Measurements from ENCODE around the gene CNPY4.
"Not testable (repeated sequence)": the region's sequence is repeated elsewhere in the genome, so short reads cannot be mapped to it uniquely, and the experiment has no call there.

The CNPY4 gene

DNA sequence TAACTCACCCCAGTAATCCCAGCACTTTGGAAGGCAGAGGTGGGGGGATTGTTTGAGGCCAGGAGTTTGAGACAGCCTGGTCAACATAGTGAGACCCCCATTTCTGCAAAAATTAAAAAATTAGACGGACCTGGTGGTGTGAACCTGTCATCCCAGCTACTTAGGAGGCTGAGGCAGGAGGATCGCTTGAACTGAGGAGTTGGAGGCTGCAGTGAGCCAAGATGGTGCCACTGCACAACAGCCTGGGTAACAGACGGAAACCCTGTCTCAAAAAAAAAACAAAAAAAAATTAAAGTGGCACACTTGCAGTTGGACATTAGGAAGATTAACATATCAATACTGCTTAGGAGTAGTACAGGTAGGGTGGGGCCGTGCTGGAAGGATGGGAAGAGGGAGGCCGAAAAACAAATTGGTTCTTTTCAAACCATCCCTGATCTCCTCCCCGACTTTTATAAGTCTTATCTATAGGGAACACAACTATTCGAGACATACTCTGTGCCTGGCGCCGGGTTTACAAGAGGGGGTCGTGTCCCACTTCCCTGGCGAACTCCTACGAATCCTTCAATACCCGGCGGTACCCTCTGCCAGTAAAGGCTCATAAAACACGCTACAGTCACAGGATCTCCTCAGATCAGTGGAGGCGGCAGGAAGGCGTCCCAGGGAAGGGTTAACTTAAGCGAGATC lies 904 bp upstream of the CNPY4 start:
- Mint-ChIP-seq H3K9me3 (no peaks in the 10 kb centered on the region), H3K27me3 (no peaks in the 10 kb centered on the region), H3K36me3 (peaks cover 24% of the 10 kb centered on the region), H3K4me3 (peak overlapping the region; percentile 90), H3K4me1 (peaks cover 38% of the 10 kb centered on the region), H3K27ac (peak overlapping the region; percentile 95)
- DNase-seq = no peak
- CTCF ChIA-PET = no interaction called here

DNA sequence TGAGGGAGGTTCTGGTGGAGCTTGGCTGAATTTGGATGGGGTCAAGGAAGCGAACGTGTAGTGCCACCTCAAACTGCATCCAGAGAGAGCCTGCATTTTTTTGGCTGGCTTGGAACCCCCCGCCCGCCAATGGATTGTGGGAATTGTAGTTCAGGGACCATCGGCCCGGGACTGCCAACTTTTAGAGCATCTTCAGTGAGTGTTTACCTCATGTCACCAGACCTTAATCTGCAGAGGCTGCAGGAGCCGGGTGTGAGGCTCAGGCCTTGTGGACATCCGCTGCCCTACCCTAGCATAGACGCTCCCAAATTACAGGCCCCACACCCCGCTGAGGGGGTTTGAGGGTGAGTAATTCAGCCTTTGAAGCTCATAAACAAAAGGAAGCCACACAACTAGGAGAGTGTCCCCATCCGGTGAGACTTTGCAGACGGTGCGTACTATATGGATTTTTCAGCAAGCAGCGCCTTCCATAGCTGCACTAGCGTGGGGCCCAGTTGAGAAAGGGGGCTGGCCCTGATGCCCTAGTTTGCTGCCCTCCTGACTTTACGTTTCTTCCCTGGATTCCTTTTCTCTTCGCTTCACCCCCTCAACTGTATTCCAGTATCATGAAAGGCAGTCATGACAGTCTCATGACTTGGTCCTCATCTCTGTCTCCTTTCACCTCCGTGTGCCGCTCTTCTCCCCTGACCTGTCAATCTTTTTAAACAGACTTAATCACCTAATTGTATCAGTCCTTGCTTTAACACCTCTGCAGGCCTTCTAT lies 717 bp downstream of the CNPY4 start:
- Mint-ChIP-seq H3K27me3 (no peaks in the 10 kb centered on the region), H3K9me3 (no peaks in the 10 kb centered on the region), H3K27ac (peak overlapping the region; percentile 95), H3K4me1 (peaks cover 48% of the 10 kb centered on the region), H3K4me3 (peak overlapping the region; percentile 90), H3K36me3 (peaks cover 29% of the 10 kb centered on the region)
- peak; percentile 83 for DNase-seq
- CTCF ChIA-PET = interaction anchor here (0.6 to 1.3 kb wide), 5 partner anchors 9 to 330 kb away, joined by 3 to 4 read pairs (median 3); no protein-coding TSS in a partner anchor

DNA sequence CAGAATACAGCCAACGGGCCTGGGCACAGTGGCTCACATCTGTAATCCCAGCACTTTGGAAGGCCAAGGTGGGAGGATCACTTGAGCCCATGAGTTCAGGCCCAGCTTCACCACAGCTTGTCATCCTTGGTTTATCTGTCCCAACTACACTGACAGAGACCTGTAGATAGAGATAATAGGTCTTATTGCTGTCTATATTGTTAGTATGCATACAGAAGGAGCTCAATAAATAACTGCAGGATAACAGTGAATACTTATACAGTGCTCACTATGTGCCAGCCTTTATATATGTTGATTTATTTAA lies 1.3 kb downstream of the CNPY4 start:
- CTCF ChIA-PET = interaction anchor here (1.0 to 1.3 kb wide), 4 partner anchors 9 to 38 kb away, joined by 3 read pairs; no protein-coding TSS in a partner anchor
- Mint-ChIP-seq H3K4me1 (peaks cover 54% of the 10 kb centered on the region), H3K27ac (peak overlapping the region; percentile 95), H3K36me3 (peaks cover 28% of the 10 kb centered on the region), H3K9me3 (no peaks in the 10 kb centered on the region), H3K27me3 (no peaks in the 10 kb centered on the region), H3K4me3 (peak overlapping the region; percentile 90)
- no peak for DNase-seq

DNA sequence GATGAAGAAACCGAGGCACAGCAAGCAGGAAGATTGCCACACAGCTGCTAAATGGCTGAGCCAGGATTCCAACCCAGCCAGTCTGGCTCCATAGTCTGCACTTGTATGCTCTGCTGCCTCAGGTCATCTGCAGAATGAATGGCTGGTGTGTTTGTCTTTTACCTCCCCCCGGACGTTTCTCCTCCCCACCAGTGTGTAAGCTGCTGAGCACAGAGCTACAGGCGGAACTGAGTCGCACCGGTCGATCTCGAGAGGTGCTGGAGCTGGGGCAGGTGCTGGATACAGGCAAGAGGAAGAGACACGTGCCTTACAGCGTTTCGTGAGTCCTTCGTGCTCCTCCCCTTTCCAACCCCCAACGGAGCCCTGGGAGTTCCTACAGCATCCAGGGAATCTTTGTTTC lies 2.6 kb downstream of the CNPY4 start:
- H3K9me3 Mint-ChIP-seq = no peaks in the 10 kb centered on the region
- peaks cover 61% of the 10 kb centered on the region for H3K4me1 Mint-ChIP-seq
- H3K27ac Mint-ChIP-seq = no peak overlapping the region
- CTCF ChIA-PET = no interaction called here
- no peaks in the 10 kb centered on the region for H3K27me3 Mint-ChIP-seq
- DNase-seq = no peak
- H3K36me3 Mint-ChIP-seq = peaks cover 25% of the 10 kb centered on the region
- no peak overlapping the region for H3K4me3 Mint-ChIP-seq

DNA sequence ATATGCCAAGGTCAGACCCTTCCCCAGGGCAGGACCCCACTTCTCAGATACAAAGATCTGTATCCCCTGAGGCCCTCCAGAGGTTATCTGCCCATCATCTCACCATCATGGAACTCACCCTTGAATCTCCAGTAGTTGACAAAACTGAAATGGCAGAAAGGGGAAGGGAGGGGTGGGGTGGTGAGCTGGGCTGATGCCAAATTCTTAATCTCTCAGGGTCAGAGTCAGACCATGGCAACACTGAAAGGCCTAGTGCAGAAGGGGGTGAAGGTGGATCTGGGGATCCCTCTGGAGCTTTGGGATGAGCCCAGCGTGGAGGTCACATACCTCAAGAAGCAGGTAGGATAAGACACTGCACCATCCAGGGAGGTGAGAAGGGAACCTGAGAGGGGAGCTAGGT lies 3.1 kb downstream of the CNPY4 start:
- no peak overlapping the region for H3K4me3 Mint-ChIP-seq
- DNase-seq = no peak
- CTCF ChIA-PET = interaction anchor here (1.0 kb wide), 1 partner anchor 11 kb away, joined by 3 read pairs; no protein-coding TSS in a partner anchor
- H3K4me1 Mint-ChIP-seq = peaks cover 62% of the 10 kb centered on the region
- H3K27ac Mint-ChIP-seq = no peak overlapping the region
- H3K27me3 Mint-ChIP-seq = no peaks in the 10 kb centered on the region
- peaks cover 25% of the 10 kb centered on the region for H3K36me3 Mint-ChIP-seq
- H3K9me3 Mint-ChIP-seq = no peaks in the 10 kb centered on the region

DNA sequence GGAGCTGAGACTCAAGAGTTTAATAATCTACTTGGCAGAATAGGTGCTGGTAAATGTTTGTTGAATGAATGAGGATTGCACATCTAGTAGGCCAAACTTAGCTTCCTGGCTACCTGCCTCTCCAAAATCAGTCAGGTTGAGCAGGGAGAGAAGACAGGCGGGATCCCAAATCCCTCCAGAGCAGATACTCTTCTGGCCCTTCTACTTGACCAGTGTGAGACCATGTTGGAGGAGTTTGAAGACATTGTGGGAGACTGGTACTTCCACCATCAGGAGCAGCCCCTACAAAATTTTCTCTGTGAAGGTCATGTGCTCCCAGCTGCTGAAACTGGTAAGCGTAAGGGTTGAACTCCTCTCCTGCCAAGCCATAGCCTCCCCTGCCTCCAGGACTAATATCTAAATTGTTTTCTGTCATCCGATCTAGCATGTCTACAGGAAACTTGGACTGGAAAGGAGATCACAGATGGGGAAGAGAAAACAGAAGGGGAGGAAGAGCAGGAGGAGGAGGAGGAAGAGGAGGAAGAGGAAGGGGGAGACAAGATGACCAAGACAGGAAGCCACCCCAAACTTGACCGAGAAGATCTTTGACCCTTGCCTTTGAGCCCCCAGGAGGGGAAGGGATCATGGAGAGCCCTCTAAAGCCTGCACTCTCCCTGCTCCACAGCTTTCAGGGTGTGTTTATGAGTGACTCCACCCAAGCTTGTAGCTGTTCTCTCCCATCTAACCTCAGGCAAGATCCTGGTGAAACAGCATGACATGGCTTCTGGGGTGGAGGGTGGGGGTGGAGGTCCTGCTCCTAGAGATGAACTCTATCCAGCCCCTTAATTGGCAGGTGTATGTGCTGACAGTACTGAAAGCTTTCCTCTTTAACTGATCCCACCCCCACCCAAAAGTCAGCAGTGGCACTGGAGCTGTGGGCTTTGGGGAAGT lies 5.1 kb downstream of the CNPY4 start:
- H3K4me3 Mint-ChIP-seq = peak overlapping the region; percentile 99
- H3K36me3 Mint-ChIP-seq = peaks cover 19% of the 10 kb centered on the region
- H3K4me1 Mint-ChIP-seq = peaks cover 60% of the 10 kb centered on the region
- CTCF ChIA-PET = interaction anchor here (0.6 to 1.1 kb wide), 3 partner anchors 8 to 65 kb away, joined by 3 to 4 read pairs (median 3); no protein-coding TSS in a partner anchor
- no peaks in the 10 kb centered on the region for H3K27me3 Mint-ChIP-seq
- no peaks in the 10 kb centered on the region for H3K9me3 Mint-ChIP-seq
- H3K27ac Mint-ChIP-seq = peak overlapping the region; percentile 73
- DNase-seq = no peak

DNA sequence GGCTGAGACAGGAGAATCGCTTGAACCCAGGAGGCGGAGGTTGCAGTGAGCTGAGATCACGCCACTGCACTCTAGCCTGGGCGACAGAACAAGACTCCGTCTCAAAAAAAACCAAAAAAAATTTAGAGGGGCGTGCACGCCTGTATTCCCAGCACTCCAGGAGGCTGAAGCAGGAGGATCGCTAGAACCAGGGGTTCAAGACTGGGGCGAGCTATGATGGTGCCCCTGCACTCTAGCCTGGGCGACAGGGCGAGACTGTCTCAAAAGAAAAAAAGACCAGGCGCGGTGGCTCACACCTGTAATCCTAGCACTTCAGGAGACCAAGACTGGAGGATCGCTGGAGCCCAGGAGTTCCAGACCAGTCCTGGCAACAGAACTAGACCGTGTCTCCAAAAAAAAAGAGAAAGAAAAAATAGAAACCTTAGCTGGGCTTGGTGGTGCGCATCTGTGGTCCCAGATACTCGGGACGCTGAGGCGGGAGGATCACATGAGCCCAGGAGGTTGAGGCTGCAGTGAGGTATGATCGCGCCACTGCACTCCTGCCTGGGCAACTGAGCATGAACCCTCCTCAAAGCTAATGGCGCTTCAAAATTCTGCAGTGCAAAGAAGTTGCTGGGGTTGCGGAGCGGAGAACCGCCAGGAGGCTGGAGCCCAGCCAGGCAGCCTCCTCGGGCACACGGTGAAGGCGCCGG lies 7.0 kb downstream of the CNPY4 start:
- Mint-ChIP-seq H3K4me1 (peaks cover 59% of the 10 kb centered on the region), H3K9me3 (no peaks in the 10 kb centered on the region), H3K4me3 (peak overlapping the region; percentile 99), H3K27ac (peak overlapping the region; percentile 100), H3K27me3 (no peaks in the 10 kb centered on the region), H3K36me3 (peaks cover 19% of the 10 kb centered on the region)
- CTCF ChIA-PET = interaction anchor here (0.9 kb wide), 1 partner anchor 132 kb away, joined by 3 read pairs; no protein-coding TSS in a partner anchor
- no peak for DNase-seq

DNA sequence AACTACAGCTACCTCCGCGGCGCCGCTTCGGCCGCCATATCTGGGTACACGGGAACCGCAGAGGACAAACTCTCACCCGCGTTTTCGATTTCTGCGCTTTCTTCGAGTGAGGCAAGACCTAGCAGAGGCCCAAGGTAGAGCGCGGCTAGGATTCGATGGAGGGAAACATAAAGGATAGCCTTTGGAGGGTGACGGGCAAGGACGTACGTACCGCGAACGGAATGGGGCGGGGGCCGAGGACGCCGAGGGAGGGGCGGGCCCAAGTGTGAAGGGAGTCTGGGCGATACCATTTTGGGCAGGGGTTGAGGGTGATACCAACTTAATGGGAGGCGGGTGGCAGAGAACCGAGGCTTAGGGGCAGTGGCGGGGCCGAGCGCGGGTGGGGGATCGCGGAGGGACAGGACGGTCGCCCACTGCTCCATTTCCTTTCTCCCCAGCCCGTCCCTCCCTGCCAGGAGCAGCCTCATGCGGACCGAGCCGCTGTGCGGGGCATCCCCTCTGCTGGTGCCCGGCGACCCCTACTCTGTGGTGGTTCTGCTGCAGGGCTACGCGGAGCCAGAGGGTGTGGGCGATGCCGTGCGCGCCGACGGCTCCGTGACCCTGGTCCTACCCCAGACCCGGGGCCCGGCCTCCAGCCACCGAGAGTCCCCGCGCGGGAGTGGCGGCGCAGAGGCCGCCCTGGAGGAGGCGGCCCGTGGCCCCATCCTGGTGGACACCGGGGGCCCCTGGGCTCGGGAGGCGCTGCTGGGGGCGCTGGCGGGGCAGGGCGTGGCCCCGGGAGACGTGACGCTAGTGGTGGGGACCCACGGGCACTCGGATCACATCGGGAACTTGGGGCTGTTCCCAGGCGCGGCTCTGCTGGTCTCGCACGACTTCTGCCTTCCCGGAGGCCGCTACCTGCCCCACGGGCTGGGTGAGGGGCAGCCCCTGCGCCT lies 7.8 kb downstream of the CNPY4 start, which contains the start of gene MBLAC1:
TSS of gene MBLAC1 (plus strand) at position 37 of the 935 bp plus-strand sequence. CDS start at position 466, 429 bp downstream.
- H3K9me3 Mint-ChIP-seq = no peaks in the 10 kb centered on the region
- peaks cover 17% of the 10 kb centered on the region for H3K36me3 Mint-ChIP-seq
- H3K4me1 Mint-ChIP-seq = peaks cover 59% of the 10 kb centered on the region
- peak; percentile 95 for DNase-seq
- CTCF ChIA-PET = interaction anchor here (0.9 to 1.1 kb wide), 3 partner anchors 44 to 214 kb away, joined by 3 read pairs; no protein-coding TSS in a partner anchor
- peak within 1 kb of the TSS; percentile 100 for H3K27ac Mint-ChIP-seq
- peak within 1 kb of the TSS; percentile 99 for H3K4me3 Mint-ChIP-seq
- H3K27me3 Mint-ChIP-seq = no peaks in the 10 kb centered on the region

DNA sequence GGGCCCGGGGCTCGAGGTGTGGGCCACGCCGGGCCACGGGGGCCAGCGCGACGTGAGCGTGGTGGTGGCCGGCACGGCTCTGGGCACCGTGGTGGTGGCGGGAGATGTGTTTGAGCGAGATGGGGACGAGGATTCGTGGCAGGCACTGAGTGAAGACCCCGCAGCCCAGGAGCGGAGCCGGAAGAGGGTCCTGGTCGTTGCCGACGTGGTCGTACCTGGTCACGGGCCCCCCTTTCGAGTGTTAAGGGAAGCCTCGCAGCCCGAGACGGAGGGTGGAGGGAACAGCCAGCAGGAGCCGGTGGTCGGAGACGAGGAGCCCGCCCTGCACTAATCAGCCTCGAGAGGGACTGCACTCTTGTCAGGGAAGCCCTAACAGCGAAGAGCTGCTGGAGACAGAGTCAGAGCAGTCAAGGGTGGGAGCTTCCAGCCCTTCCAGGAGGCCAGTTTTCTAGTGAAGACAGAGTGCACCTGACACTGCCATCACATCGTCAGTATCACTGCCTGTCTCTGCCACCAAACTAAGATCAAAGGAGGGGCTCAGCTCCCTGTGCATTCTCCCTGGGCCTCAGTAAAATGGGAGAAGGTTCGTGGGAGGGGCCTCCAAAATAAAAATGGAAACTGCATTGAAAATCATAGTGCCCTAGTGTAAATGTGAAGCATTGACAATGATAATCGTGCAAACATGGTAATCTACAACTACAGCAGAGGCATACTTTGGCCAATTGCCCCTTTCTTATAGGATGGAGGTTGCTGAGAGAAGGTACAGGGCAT lies 8.6 kb downstream of the CNPY4 start:
- CTCF ChIA-PET = interaction anchor here (0.6 to 3.7 kb wide), 10 partner anchors 26 to 431 kb away, joined by 3 to 22 read pairs (median 5); partner anchors contain the start of gene AP4M1
- Mint-ChIP-seq H3K4me3 (peak overlapping the region; percentile 99), H3K27ac (peak overlapping the region; percentile 89), H3K27me3 (peaks cover 7% of the 10 kb centered on the region), H3K9me3 (no peaks in the 10 kb centered on the region), H3K4me1 (peaks cover 59% of the 10 kb centered on the region), H3K36me3 (peaks cover 12% of the 10 kb centered on the region)
- peak; percentile 51 for DNase-seq

DNA sequence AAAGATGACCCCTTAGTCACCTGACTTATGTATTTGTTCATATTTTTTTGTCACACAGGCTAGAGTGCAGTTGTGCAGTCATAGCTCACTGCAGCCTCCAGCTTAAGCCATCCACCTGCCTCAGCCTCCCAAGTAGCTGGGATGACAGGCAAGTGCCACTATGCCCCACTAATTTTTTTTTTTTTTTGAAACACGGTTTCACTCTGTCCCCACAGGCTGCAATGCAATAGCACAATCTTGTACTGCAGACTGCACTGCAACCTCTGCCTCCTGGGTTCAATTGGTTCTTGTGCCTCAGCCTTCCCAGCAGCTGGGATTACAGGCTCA lies 9.2 kb downstream of the CNPY4 start:
- peaks cover 10% of the 10 kb centered on the region for H3K36me3 Mint-ChIP-seq
- H3K9me3 Mint-ChIP-seq = no peaks in the 10 kb centered on the region
- H3K4me3 Mint-ChIP-seq = peak overlapping the region; percentile 99
- peaks cover 7% of the 10 kb centered on the region for H3K27me3 Mint-ChIP-seq
- DNase-seq = no peak
- CTCF ChIA-PET = interaction anchor here (0.6 to 3.7 kb wide), 10 partner anchors 27 to 431 kb away, joined by 3 to 22 read pairs (median 5); partner anchors contain the start of gene AP4M1
- peak overlapping the region; percentile 89 for H3K27ac Mint-ChIP-seq
- peaks cover 57% of the 10 kb centered on the region for H3K4me1 Mint-ChIP-seq

DNA sequence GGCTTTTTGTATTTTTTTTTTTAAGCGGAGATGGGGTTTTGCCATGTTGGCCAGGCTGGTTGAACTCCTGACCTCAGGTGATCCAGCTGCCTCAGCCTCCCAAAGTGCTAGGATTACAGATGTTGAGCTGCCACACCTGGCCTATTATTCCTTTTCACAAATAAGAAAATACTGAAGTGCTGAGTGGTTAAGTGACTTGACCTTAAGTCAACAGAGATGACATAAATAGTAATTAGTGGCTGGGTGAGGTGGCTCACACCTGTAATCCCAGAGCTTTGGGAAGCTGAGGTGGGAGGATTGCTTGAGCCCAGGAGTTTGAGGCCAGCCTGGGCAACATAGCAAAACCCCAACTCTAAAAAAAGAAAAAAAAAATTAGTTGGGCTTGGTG lies 10.8 kb downstream of the CNPY4 start:
- not testable (repeated sequence) for DNase-seq, H3K27me3 Mint-ChIP-seq, H3K27ac Mint-ChIP-seq, H3K9me3 Mint-ChIP-seq, H3K36me3 Mint-ChIP-seq, H3K4me3 Mint-ChIP-seq
- peaks cover 47% of the 10 kb centered on the region for H3K4me1 Mint-ChIP-seq
- CTCF ChIA-PET = interaction anchor here (0.7 to 5.0 kb wide), 14 partner anchors 10 to 277 kb away, joined by 3 to 46 read pairs (median 4); partner anchors contain the start of gene AP4M1
